GM19351 (cell line): Measurements from ENCODE around the gene NEK8.
"Not testable (repeated sequence)": the region's sequence is repeated elsewhere in the genome, so short reads cannot be mapped to it uniquely, and the experiment has no call there.

ENCODE experiments used
- ATAC-seq: cut with Tn5 transposase; IDR thresholded peaks from one replicate; pipeline ENCODE4 v1.9.1; 2021; ENCODE audit warnings: mild to moderate bottlenecking, moderate library complexity; ENCODE audit not compliant: unreplicated experiment

NEK8 gene

GRCh38 chr17:28710861-28711722, 17.5 kb upstream of the NEK8 start:
- ATAC-seq: peak; percentile 80

DNA sequence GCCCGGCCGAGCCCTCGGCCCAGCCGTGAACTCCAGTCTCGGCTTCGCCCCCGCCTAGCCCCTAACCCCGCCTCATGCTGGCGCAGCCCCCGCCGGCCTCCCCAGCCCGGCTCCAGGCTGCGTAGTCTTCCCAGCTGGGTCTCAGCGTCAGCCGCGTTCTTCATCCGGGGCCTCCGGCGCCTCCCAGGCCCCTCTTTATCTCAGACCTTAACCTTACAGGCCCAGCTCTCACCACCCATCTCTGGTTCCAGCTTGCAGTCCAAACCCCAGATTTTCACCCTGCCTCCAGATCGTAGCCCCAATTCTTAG, 16.9 kb upstream of the NEK8 start, which contains the start of gene PROCA1:
TSS of gene PROCA1 (minus strand) at position 166 of the 309 bp plus-strand sequence. CDS start 228 bp downstream, outside the sequence.
- peak; percentile 16 for ATAC-seq

DNA sequence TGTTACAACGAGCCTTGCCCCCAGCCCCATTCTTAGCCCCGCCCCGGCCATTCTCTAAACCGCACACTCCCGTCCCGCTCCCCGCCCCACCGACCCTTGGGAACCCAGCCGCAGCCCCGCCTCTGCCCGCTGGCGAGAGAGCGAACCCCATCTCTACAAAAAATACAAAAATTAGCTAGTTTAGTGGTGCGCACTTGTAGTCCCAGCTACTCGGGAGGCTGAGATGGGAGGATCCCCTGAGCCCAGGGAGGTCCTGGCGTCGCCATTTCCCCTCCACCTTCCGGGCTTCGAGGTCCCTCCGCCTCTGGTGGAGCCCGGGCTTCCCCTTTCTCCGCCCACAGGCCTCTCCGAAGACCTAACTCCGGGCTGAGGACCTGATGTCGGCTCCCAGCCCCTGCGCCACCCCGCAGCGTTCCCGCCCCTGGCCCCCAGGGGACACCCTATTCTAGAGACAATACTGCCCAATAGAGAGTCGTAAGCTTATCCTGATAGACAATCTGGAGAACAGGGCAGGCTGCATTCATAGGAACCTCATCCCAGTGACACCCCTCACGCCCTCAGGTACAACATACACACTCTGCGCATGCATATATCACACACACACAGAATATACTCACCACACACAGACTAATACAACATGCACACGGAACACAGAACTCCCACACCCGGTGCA, 16.4 kb upstream of the NEK8 start:
- peak; percentile 8 for ATAC-seq

DNA sequence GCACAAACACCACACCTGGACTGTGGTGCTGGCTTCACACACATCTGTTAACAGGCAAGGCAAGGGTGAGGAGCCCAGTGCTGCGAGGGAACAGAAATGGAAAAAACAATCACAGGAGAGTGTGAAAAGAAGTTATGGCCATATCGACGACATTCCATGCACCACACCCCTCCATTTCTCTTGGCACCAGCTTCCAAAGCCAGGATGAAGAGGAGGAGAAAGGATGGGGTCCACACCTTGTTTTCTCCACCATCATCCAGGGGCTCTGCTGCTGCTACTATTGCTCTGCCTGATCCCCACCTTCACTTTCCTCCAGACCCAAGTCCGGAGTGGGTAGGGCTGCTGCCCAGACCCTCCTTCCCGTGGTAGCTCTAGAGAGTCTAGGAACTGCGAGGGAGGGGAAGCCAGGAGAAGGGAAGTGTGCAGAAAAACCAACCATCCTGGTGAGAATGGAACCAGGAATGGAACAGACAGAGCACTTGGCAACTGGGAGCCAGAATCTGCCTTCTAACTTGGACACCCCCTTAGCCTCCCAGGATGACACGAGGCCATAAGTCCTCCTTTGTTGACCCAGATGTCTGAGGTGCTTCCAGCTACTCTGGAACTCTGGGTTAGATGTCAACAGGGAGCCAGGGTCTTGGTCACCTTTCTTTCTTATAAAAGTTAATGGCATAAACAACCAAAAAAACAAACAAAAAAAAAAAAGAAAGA, 15.7 kb upstream of the NEK8 start:
- no peak for ATAC-seq

DNA sequence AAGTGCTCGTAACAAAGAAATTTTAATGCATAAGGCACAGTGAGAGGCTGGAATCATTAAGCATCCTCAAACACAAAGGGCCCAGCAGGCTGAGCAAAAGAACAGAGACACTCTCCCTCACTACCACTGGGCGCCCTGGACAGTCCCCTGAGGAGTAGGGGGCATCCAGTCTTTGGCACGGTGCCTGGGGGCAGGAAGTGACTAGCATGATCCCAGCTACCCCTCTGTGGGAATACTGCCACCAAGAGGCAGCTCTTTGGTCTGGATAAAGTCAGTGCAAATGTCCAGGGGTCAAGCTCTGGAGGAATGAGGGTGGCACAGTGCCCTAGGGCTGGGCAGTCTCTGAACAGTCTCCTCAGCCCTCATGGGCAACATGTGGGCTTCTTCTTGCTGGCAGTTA, 14.3 kb upstream of the NEK8 start:
- ATAC-seq: no peak

GRCh38 chr17:28715217-28715616, 13.4 kb upstream of the NEK8 start:
- no peak for ATAC-seq

DNA sequence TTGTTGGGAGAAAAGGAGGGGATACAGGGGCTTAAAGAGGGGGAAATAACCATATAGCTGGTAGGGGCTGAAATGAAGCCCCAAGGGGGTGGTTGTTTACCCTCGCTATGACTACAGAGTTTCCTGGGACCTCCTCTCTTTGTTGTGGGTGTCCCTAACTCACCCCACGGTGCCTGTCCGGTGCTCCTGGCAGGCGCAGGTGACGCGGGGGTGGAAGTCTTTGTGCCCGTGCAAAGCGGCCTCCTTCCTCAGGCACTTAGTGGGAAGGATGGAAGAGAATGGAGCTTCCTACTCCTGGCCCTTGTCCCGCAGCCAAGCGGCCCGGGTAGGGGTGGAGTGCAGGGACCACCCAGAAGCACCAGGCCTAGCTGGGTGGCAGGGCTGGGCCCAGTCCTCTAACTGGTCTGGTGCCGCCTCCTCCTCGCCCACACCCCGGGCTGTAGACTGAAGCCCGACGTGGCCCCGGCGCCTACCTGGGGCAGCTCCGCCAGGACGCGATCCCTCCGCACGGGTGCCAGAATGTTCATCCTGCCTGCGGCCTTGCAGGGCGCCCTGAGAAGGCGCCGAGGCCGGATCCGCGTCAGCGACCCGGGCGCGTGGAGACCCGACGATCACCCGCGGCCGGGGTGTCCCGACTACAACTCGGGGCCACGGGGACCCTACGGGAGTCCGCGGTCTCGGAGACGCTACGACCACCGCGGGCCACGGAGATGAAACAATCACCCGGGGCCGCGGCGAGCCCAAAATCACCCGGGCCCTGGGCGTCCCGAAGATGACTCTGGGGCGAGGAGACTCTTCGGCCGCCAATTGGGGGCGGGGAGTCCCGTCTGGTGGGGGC, 11.6 kb upstream of the NEK8 start:
- no peak for ATAC-seq

- no peak for ATAC-seq
Observed at GRCh38 chr17:28717578-28718332, 10.8 kb upstream of the NEK8 start, which contains the start of gene RAB34. Gene RAB34, minus strand, starts transcription at chr17:28717868. Its CDS starts 602 bp downstream, at chr17:28717266.

DNA sequence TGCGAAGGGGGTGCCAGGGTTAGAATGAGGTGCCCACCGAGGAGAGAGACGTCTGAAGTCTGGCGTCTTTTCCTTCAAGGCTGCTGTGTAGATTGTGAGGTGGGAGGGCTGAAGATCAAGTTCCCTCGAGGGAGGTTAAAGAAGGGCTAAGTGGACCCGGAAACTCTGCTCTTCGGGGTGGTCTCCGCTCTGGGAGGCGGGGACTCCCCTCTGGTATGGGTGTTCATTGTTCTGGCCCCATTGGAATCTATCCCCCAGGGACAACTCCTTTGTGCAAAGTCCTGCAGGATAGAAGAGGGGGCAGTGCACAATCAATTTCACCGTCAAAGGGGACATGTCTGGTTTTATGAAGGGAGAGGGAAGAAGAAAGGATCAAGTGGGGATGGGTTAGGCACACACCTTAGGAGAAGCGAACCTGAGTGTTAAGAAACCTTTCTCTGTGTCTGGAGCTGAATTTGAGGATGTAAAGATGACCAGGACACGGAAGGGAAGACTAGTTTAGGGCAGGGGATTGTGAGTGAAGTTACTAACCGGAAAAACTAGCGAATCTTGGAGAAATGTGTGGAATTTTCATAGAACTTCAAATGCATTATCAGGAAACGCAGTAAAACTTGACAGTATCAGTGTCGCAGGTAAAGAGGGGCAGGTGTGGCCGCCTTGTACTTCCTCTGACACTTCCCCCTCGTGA, 10.1 kb upstream of the NEK8 start:
- no peak for ATAC-seq

- no peak for ATAC-seq
Observed at GRCh38 chr17:28719021-28719433, 9.6 kb upstream of the NEK8 start.

- ATAC-seq: no peak
Observed at GRCh38 chr17:28720247-28720996, 8.2 kb upstream of the NEK8 start.

GRCh38 chr17:28720997-28721329, 7.6 kb upstream of the NEK8 start:
- not testable (repeated sequence) for ATAC-seq

DNA sequence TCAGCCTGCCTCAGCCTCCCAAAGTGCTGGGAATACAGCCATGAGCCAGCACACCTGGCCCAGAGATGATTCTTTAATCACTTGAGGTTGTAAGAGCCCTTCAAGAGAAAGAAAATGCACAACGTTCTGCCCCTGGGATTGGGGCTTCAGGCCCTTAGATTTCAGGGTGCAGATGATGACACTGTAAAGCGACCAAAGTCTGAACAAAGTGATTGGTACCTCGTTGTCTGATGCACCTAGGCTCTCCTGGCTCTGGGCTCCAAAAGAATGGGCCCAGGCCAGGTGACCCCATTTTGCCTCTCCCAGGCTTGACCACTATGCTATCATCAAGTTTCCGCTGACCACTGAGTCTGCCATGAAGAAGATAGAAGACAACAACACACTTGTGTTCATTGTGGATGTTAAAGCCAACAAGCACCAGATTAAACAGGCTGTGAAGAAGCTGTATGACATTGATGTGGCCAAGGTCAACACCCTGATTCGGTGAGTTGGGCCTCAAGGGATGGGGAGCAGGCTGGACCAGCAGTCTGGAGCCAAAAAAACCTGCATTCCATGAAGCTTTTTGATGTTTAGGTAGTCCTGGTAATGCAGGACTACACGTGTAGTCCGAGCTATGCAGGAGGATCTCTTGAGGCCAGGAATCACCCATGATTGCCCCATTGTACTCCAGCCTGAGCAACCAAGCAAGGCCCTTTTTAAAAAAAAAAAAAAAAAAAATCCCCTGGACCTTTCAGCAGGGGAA, 6.0 kb upstream of the NEK8 start:
- ATAC-seq: no peak

DNA sequence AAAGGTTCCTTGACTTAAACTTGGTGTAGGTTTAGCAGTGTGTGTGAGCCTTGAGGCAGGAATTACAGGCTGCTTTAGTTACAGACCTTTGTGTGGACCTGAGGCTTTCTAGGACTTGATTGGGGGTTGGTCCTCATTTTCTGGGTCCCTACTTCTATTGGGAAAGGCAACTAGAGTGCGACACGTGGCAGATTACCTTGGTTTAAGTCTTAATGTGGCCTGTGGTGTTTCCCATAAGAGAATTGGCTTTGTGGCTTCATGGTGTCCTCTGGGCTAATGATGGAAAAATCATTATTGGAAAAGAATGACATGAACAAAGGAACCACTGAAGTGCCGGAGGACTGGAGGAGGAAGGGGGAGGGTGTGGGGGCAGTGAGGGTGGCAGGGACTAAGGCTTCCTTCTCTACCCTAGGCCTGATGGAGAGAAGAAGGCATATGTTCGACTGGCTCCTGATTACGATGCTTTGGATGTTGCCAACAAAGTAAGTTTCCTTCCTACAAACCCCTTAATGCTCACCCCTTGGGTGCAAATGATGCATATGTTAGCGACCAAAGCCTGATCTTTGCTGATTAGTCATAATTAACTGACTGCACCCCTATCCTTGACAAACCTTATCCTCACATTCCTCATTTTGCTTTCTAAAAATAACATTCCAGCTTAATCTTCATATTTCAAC, 5.3 kb upstream of the NEK8 start:
- no peak for ATAC-seq

DNA sequence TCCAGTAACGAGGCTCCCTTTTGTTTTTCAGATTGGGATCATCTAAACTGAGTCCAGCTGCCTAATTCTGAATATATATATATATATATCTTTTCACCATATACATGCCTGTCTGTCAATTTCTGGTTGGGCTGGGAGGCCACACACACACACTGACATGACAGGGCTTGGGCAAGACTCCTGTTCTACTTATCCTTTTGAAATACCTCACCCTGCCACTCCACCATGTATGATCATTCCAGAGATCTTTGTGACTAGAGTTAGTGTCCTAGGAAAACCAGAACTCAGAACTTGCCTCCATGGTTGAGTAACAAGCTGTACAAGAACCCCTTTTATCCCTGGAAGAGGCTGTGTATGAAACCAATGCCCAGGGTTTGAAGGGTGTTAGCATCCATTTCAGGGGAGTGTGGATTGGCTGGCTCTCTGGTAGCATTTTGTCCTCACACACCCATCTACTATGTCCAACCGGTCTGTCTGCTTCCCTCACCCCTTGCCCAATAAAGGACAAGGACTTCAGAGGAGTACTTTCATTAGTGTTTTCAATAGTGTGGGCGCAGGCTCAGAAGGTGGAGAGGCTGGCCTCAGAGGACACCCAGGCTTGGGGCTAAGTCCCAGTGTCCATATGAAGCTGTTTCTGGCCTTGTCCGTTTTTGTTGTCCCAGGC, 4.6 kb upstream of the NEK8 start:
- not testable (repeated sequence) for ATAC-seq

DNA sequence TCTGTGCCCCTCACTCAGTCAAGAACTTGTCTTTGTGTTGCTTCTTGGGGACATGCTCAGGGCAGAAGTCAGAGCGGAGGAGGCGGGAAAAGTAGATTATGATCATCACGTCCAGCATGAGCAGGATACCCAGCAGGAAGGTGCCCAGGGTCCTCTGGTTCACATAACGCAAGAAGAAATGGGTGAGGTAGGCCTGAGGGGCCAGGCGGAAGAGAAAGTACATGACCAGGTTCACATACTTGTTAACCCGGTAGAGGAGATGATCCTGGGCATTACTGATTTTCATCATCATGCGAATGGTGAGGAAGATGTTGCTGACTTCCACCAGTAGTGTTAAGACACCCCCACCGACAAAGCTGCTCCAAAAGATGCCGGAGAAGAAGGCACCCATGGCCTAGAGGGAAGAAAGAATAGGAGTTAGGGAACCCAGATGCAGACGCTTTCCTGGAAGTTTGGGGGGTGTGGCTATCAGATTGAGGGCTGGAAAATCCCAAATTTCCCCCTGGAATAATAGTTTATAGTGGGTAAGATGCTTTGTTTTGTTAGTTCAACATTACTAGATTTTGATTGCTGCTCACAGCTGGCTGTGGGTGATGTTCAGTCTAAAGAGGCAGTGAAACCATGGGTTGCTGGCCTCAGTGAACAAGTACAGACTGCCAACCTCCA, 4.0 kb upstream of the NEK8 start:
- ATAC-seq: no peak
